Measurements from ENCODE around the gene MIAT.

MIAT gene

GRCh38 chr22:26631282-26631681, 26.1 kb upstream of the MIAT start:
- in situ Hi-C loops (cut with MboI; ENCODE audit: low sequenced_read_pairs) = no loop called here

GRCh38 chr22:26632422-26633155, 24.8 kb upstream of the MIAT start:
- in situ Hi-C loops (cut with MboI; ENCODE audit: low sequenced_read_pairs) = no loop called here

- in situ Hi-C loops (cut with MboI; ENCODE audit: low sequenced_read_pairs) = no loop called here
Measured at GRCh38 chr22:26634189-26634588, 23.2 kb upstream of the MIAT start.

- in situ Hi-C loops (cut with MboI; ENCODE audit: low sequenced_read_pairs) = no loop called here
Measured at GRCh38 chr22:26635117-26635516, 22.3 kb upstream of the MIAT start.

- in situ Hi-C loops (cut with MboI; ENCODE audit: low sequenced_read_pairs) = no loop called here
Measured at GRCh38 chr22:26636296-26636695, 21.1 kb upstream of the MIAT start.

- in situ Hi-C loops (cut with MboI; ENCODE audit: low sequenced_read_pairs) = no loop called here
Measured at GRCh38 chr22:26642465-26643417, 14.6 kb upstream of the MIAT start.

GRCh38 chr22:26643418-26644100, 13.8 kb upstream of the MIAT start:
- in situ Hi-C loops (cut with MboI; ENCODE audit: low sequenced_read_pairs) = no loop called here

- in situ Hi-C loops (cut with MboI; ENCODE audit: low sequenced_read_pairs) = no loop called here
Measured at GRCh38 chr22:26646158-26646557, 11.2 kb upstream of the MIAT start.

- in situ Hi-C loops (cut with MboI; ENCODE audit: low sequenced_read_pairs) = no loop called here
Measured at GRCh38 chr22:26648011-26648497, 9.3 kb upstream of the MIAT start.

GRCh38 chr22:26648528-26649388, 8.6 kb upstream of the MIAT start:
- in situ Hi-C loops (cut with MboI; ENCODE audit: low sequenced_read_pairs) = no loop called here

GRCh38 chr22:26650722-26651421, 6.5 kb upstream of the MIAT start:
- in situ Hi-C loops (cut with MboI; ENCODE audit: low sequenced_read_pairs) = no loop called here

- in situ Hi-C loops (cut with MboI; ENCODE audit: low sequenced_read_pairs) = no loop called here
Measured at GRCh38 chr22:26651815-26652214, 5.6 kb upstream of the MIAT start.

GRCh38 chr22:26658161-26658560, 773 bp downstream of the MIAT start:
- in situ Hi-C loops (cut with MboI; ENCODE audit: low sequenced_read_pairs) = no loop called here

- in situ Hi-C loops (cut with MboI; ENCODE audit: low sequenced_read_pairs) = no loop called here
Measured at GRCh38 chr22:26658671-26659478, 1.5 kb downstream of the MIAT start.

- in situ Hi-C loops (cut with MboI; ENCODE audit: low sequenced_read_pairs) = no loop called here
Measured at GRCh38 chr22:26660356-26660755, 3.0 kb downstream of the MIAT start.

GRCh38 chr22:26660961-26661578, 3.7 kb downstream of the MIAT start:
- in situ Hi-C loops (cut with MboI; ENCODE audit: low sequenced_read_pairs) = no loop called here

GRCh38 chr22:26662160-26662559, 4.8 kb downstream of the MIAT start:
- in situ Hi-C loops (cut with MboI; ENCODE audit: low sequenced_read_pairs) = no loop called here

GRCh38 chr22:26663374-26663923, 6.1 kb downstream of the MIAT start:
- in situ Hi-C loops (cut with MboI; ENCODE audit: low sequenced_read_pairs) = no loop called here
